Skeletal muscle satellite cell (primary cell): ENCODE results near the gene CPE.
"Not testable (repeated sequence)": the region's sequence is repeated elsewhere in the genome, so short reads cannot be mapped to it uniquely, and the experiment has no call there.

ENCODE experiments used
- H3K27me3 ChIP-seq: 2 replicates; pipeline ENCODE4 v1.7.0; 2013; ENCODE audit warnings: low read length; ENCODE audit not compliant: control insufficient read depth, insufficient read depth
- H3K36me3 ChIP-seq: 2 replicates; pipeline ENCODE4 v1.7.0; 2013; ENCODE audit warnings: mild to moderate bottlenecking, control low read depth, low read length; ENCODE audit not compliant: insufficient read depth
- H3K4me1 ChIP-seq: 2 replicates; pipeline ENCODE4 v1.7.0; 2013; ENCODE audit warnings: low read length; ENCODE audit not compliant: control insufficient read depth, insufficient read depth
- H3K4me2 ChIP-seq: 2 replicates; pipeline ENCODE4 v1.7.0; 2013; ENCODE audit warnings: mild to moderate bottlenecking, low read length
- H3K4me3 ChIP-seq: 2 replicates; pipeline ENCODE4 v1.7.0; 2013; ENCODE audit warnings: low read length
- H3K9ac ChIP-seq: 2 replicates; pipeline ENCODE4 v1.7.0; 2013; ENCODE audit warnings: mild to moderate bottlenecking, low read depth, low read length, moderate library complexity
- H3K9me3 ChIP-seq: replicated peaks from 2 replicates; pipeline ENCODE4 v1.7.0; 2013; ENCODE audit warnings: mild to moderate bottlenecking, control low read depth, low read length

The CPE gene

DNA sequence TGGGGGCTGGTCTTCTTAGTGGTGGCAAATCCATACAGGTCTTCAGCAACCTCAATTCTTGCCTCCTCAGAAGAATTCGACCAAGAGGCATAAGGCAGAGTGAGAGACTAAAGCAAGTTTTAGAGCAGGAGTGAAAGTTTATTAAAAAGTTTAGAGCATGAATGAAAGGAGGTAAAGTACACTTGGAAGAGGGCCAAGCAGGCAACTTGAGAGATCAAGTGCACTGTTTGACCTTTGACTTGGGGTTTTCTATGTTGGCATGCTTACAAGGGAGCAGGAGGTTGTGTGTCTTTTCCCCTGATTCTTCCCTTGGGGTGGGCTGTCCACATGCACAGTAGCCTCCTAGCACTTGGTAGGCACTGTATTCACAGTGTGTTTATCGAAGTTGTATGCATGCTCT, 91.2 kb downstream of the CPE start:
- peaks cover 10% of the 10 kb centered on the region for H3K9me3 ChIP-seq

GRCh38 chr4:165472943-165473676, 94.3 kb downstream of the CPE start:
- no peak overlapping the region for H3K4me3 ChIP-seq
- H3K4me1 ChIP-seq = peaks cover 7% of the 10 kb centered on the region

More for the DNA sequence above, 91.2 kb downstream of the CPE start:
- Histone ChIP-seq H3K4me2 (no peak overlapping the region), H3K27me3 (no peaks in the 10 kb centered on the region), H3K36me3 (no peaks in the 10 kb centered on the region), H3K4me3 (no peak overlapping the region), H3K9ac (no peak overlapping the region), H3K4me1 (no peaks in the 10 kb centered on the region)

GRCh38 chr4:165474784-165475705, 96.2 kb downstream of the CPE start:
- Histone ChIP-seq H3K4me1 (peaks cover 7% of the 10 kb centered on the region), H3K9ac (no peak overlapping the region), H3K27me3 (no peaks in the 10 kb centered on the region), H3K4me3 (no peak overlapping the region), H3K36me3 (no peaks in the 10 kb centered on the region), H3K4me2 (no peak overlapping the region), H3K9me3 (peaks cover 10% of the 10 kb centered on the region)

More at GRCh38 chr4:165472943-165473676, 94.3 kb downstream of the CPE start:
- Histone ChIP-seq H3K27me3 (no peaks in the 10 kb centered on the region), H3K9me3 (peaks cover 10% of the 10 kb centered on the region), H3K4me2 (no peak overlapping the region), H3K9ac (no peak overlapping the region), H3K36me3 (no peaks in the 10 kb centered on the region)

GRCh38 chr4:165475706-165476070, 96.9 kb downstream of the CPE start:
- no peaks in the 10 kb centered on the region for H3K36me3 ChIP-seq
- no peaks in the 10 kb centered on the region for H3K27me3 ChIP-seq
- peaks cover 7% of the 10 kb centered on the region for H3K4me1 ChIP-seq
- no peak overlapping the region for H3K4me3 ChIP-seq
- no peak overlapping the region for H3K9ac ChIP-seq
- peaks cover 10% of the 10 kb centered on the region for H3K9me3 ChIP-seq
- H3K4me2 ChIP-seq = no peak overlapping the region

- Histone ChIP-seq H3K27me3 (no peaks in the 10 kb centered on the region), H3K36me3 (no peaks in the 10 kb centered on the region), H3K4me1 (peaks cover 11% of the 10 kb centered on the region), H3K9me3 (peaks cover 10% of the 10 kb centered on the region), H3K4me2 (no peak overlapping the region), H3K9ac (no peak overlapping the region), H3K4me3 (no peak overlapping the region)
Observed at GRCh38 chr4:165476214-165477098, 97.6 kb downstream of the CPE start.

DNA sequence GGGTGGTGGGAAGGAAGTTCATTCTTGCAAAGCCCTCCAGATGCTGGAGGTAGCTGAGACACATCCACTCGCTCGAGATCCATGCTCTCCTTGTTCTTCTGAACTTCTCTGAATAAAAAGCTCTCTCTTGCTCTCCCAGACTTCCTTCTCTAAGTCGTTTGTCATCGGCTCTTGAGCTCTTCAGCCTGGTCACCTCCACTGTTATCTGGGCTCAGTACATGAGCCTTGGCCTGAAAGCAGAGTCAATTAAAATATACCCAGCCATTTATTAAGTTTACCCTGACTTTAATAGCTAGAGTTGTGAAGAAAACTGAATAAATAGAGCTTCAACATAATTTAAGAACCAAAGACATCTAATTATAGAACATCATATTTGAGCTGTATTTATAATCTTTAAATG, 99.0 kb downstream of the CPE start:
- Histone ChIP-seq H3K4me1 (peaks cover 16% of the 10 kb centered on the region), H3K4me2 (no peak overlapping the region), H3K9ac (no peak overlapping the region), H3K27me3 (no peaks in the 10 kb centered on the region), H3K36me3 (no peaks in the 10 kb centered on the region), H3K9me3 (peaks cover 6% of the 10 kb centered on the region), H3K4me3 (no peak overlapping the region)

DNA sequence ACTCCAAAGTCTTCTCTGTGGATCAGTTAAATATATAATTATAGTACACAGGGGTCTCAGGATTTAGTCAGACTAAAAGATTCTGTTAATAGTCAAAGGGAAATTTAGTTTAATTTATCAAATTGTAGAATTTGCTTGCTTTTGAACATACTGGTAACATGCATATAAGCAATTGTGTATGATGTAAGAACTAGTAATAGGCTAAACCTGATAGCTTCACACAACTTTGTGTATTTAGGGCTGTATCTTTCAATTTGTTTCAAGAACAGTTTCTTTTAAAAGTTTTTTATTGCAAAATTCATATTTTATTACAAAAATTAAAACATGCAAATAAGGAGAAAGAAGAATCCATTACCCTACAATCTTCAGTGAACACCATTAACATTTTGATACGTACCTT, 99.5 kb downstream of the CPE start:
- H3K9ac ChIP-seq = no peak overlapping the region
- no peak overlapping the region for H3K4me3 ChIP-seq
- no peaks in the 10 kb centered on the region for H3K27me3 ChIP-seq
- no peak overlapping the region for H3K4me2 ChIP-seq
- H3K9me3 ChIP-seq = peaks cover 4% of the 10 kb centered on the region
- peaks cover 16% of the 10 kb centered on the region for H3K4me1 ChIP-seq
- H3K36me3 ChIP-seq = no peaks in the 10 kb centered on the region

DNA sequence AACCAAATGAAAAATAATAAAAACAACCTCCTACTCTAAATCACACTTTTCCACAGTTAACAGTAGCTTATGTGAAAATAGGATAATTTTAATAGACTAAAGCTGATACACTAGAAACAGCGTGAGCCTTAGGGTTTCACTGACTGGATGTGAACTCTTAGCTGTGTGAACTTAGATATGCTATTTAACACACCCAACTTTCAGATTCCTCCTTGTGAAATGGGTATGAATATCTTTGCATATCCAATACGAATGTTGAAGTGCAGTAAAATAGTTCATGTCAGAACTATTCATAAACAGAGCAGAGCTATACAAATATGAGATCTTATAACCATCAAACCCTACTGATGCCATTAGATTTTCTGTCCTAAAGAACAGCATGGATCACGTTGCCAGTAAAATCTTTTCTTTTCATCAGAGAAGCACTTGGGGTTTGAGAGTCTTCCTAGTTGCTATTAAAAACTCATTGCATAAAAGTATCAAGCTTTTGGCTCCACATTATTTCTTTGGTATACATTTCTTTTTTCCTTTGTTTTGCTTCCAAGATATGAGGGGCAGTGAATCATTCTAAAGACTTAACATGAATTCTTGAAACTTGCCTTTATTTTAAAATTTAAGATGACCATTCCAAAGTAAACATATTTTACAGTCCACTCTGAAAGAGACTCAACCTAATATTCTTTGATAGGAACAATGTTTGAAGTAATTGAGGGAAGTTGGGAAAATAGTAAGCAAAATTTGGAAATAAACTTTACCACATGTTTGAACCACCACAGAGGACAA, 102.4 kb downstream of the CPE start:
- Histone ChIP-seq H3K9me3 (no peaks in the 10 kb centered on the region), H3K4me2 (no peak overlapping the region), H3K4me3 (no peak overlapping the region), H3K9ac (no peak overlapping the region), H3K4me1 (peaks cover 15% of the 10 kb centered on the region), H3K27me3 (no peaks in the 10 kb centered on the region), H3K36me3 (no peaks in the 10 kb centered on the region)

- Histone ChIP-seq H3K9ac (no peak overlapping the region), H3K4me1 (no peaks in the 10 kb centered on the region), H3K4me3 (no peak overlapping the region), H3K9me3 (no peaks in the 10 kb centered on the region), H3K4me2 (no peak overlapping the region), H3K27me3 (no peaks in the 10 kb centered on the region), H3K36me3 (no peaks in the 10 kb centered on the region)
Observed at GRCh38 chr4:165489786-165490185, 111.0 kb downstream of the CPE start.

- not testable (repeated sequence) for H3K4me3 ChIP-seq, H3K4me1 ChIP-seq, H3K9me3 ChIP-seq, H3K9ac ChIP-seq, H3K4me2 ChIP-seq, H3K36me3 ChIP-seq, H3K27me3 ChIP-seq
Observed at GRCh38 chr4:165492583-165492982, 113.8 kb downstream of the CPE start.
